Peyer's patch (tissue), 4 donors: ENCODE measurements around the gene SUCNR1. TPM values are rescaled to one million over a fixed set of nuclear protein-coding genes. Genes with fewer than 3 reads are reported as not detected.
"Not testable (repeated sequence)": the region's sequence is repeated elsewhere in the genome, so short reads cannot be mapped to it uniquely, and the experiment has no call there.

ENCODE experiments used
- DNase-seq, 3 donors: peaks; one replicate each; pipeline ENCODE4 v3.0.0-alpha.2; 2017 to 2019
- H3K27ac ChIP-seq, 4 donors: fragments of 200-600 bp; sonication (generic); one replicate each; pipeline ENCODE4 v1.5.1; 2016 to 2019
- H3K27me3 ChIP-seq, 2 donors: fragments of 200-600 bp; sonication (generic); one replicate each; pipeline ENCODE4 v1.5.1; 2019
- H3K36me3 ChIP-seq, 3 donors: fragments of 200-600 bp; sonication (generic); one replicate each; pipeline ENCODE4 v1.5.1; 2016 to 2019
- H3K4me1 ChIP-seq, 4 donors: fragments of 200-600 bp; sonication (generic); one replicate each; pipeline ENCODE4 v1.5.1; 2016 to 2019
- H3K4me3 ChIP-seq, 4 donors: fragments of 200-600 bp; sonication (generic); 1 replicate in 3 of 4; 2 replicates in 1 of 4; pipeline ENCODE4 v1.5.1; 2016 to 2019; ENCODE audit warnings: mild to moderate bottlenecking in 1 of 4
- H3K9me3 ChIP-seq, 4 donors: fragments of 200-600 bp; sonication (generic); one replicate each; pipeline ENCODE4 v1.5.1; 2016 to 2019; ENCODE audit warnings: mild to moderate bottlenecking in 1 of 4
- POLR2A ChIP-seq, 2 donors: fragments of 450-650 bp; IDR thresholded peaks; one replicate each; pipeline ENCODE4 v1.5.1; 2017; ENCODE audit warnings: antibody characterized with exemption in 2 of 2, mild to moderate bottlenecking in 2 of 2, moderate library complexity in 2 of 2
- total RNA-seq, 4 donors: library from RNA; depleted of rRNA; stranded (reverse); fragments of >200 nt; gene quantifications; one replicate each; pipeline ENCODE4 v1.1.0, GENCODE V29; 2016
- TF ChIP-seq, protein P1 (sequence below), 6 experiments: fragments of 450-650 bp in 4 of 6; fragments of 200-600 bp in 2 of 6; sonication (generic) in 1 of 6; IDR thresholded peaks; one replicate each; pipeline ENCODE4 v1.5.1; 2017 to 2019; ENCODE audit warnings: antibody characterized with exemption in 6 of 6, mild to moderate bottlenecking in 3 of 6, moderate library complexity in 1 of 6

The SUCNR1 gene
- total RNA-seq, 4 donors from 2014 or later, result 0.35 to 1.3 (median 0.57) TPM; not detected in 1

DNA sequence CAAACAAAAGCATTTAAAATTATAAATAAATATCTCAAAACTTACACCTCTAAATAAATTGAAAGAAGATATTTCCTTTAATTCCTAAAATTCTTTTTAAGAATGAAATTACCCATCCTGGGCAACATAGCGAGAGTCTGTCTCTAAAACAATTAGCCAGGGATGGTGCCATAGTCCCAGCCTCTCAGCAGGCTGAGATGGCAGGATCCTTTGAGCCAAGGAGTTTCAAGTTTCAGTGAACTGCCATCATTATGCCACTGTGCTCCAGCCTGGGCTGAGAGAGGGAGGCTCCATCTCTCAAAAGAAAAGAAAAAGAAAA, 34.2 kb upstream of the SUCNR1 start:
- H3K27ac ChIP-seq, result no peak overlapping the region
- no peaks in the 10 kb centered on the region for H3K4me1 ChIP-seq
- no peaks in the 10 kb centered on the region for H3K36me3 ChIP-seq
- TF ChIP-seq POLR2A (IDR thresholded peaks at IDR 0.05), result no peak
- TF ChIP-seq, protein P1, sequence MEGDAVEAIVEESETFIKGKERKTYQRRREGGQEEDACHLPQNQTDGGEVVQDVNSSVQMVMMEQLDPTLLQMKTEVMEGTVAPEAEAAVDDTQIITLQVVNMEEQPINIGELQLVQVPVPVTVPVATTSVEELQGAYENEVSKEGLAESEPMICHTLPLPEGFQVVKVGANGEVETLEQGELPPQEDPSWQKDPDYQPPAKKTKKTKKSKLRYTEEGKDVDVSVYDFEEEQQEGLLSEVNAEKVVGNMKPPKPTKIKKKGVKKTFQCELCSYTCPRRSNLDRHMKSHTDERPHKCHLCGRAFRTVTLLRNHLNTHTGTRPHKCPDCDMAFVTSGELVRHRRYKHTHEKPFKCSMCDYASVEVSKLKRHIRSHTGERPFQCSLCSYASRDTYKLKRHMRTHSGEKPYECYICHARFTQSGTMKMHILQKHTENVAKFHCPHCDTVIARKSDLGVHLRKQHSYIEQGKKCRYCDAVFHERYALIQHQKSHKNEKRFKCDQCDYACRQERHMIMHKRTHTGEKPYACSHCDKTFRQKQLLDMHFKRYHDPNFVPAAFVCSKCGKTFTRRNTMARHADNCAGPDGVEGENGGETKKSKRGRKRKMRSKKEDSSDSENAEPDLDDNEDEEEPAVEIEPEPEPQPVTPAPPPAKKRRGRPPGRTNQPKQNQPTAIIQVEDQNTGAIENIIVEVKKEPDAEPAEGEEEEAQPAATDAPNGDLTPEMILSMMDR (IDR thresholded peaks at IDR 0.05), result no peak
- H3K9me3 ChIP-seq, result no peaks in the 10 kb centered on the region
- DNase-seq, result no peak
- H3K27me3 ChIP-seq, result no peaks in the 10 kb centered on the region
- no peak overlapping the region for H3K4me3 ChIP-seq

DNA sequence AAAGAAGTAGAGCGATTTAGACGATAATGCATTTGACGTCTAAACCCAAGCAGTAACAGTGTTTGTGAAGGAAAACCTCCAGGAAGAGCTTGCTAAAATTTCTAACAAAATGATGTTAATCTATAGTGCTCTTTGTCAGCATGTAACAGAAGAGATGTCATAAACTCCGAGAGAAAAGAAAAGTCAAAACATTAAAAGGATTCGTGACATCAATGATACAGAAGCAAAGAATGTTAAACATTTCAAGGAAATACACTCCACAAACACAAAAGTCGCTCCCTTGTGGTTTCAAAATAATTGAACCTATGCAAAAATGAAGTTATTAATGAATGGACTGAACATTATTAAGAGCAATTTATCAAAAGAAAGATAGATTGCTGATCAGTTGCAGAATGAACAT, 31.6 kb upstream of the SUCNR1 start:
- no peak for DNase-seq
- H3K36me3 ChIP-seq, result no peaks in the 10 kb centered on the region
- no peak overlapping the region for H3K27ac ChIP-seq
- H3K4me1 ChIP-seq, result no peaks in the 10 kb centered on the region
- TF ChIP-seq, protein P1 (IDR thresholded peaks at IDR 0.05), result no peak
- TF ChIP-seq POLR2A (IDR thresholded peaks at IDR 0.05), result no peak
- H3K4me3 ChIP-seq, result no peak overlapping the region
- no peaks in the 10 kb centered on the region for H3K27me3 ChIP-seq
- H3K9me3 ChIP-seq, result no peaks in the 10 kb centered on the region

DNA sequence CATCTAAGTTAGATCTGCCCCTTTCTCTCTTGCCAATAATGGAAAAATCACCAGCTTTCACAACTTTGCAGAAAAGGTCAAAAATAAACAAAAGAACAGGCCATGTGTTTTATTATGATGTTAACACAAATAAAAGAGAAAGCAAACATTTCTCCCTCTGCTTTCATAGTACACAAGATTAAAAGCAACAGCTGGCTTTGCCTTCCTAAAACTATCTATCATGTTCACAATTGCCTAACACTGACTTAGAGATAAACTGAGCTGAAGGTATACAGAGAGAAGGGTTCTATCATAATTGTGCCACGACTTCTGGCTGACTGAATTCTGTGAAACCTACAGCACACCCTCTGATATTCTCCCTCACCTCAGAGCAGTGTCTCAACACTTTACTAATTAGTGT, 30.2 kb upstream of the SUCNR1 start:
- Histone ChIP-seq H3K36me3 (no peaks in the 10 kb centered on the region), H3K4me1 (no peaks in the 10 kb centered on the region), H3K9me3 (no peaks in the 10 kb centered on the region), H3K27ac (no peak overlapping the region), H3K27me3 (no peaks in the 10 kb centered on the region), H3K4me3 (no peak overlapping the region)
- no peak for DNase-seq
- TF ChIP-seq, protein P1 (IDR thresholded peaks at IDR 0.05), result no peak

DNA sequence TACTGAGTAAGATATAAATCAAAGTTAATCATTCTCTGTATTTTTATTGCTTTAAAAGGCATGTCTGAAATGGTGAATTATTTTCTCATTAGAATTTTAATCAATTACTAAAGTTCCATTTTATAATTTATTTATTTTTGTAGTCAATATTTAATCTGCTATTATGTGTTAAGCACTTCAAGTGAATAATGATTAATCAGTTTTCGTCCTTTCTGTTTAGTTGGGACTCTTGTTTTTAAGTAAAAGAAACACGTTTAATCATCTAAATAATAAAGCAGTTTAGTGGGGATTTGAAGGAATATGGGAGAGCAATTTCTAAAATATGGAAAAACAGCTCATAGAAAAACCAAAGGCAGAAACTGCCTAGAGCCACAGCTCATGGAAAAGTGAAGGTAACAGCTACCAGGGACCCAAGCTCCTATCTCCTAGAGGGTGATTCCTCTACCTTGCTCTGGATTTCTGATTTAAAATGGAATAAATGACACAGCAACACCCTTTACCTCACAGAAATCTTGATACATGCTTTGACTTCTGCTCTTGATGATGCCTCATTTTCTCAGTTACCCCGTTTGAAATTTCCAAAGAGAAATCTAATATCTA, 28.0 kb upstream of the SUCNR1 start:
- Histone ChIP-seq H3K27me3 (no peaks in the 10 kb centered on the region), H3K4me3 (no peak overlapping the region), H3K27ac (no peak overlapping the region), H3K36me3 (no peaks in the 10 kb centered on the region), H3K4me1 (no peaks in the 10 kb centered on the region), H3K9me3 (no peaks in the 10 kb centered on the region)
- DNase-seq, result no peak
- TF ChIP-seq, protein P1 (IDR thresholded peaks at IDR 0.05), result no peak
- no peak for TF ChIP-seq POLR2A (IDR thresholded peaks at IDR 0.05)

DNA sequence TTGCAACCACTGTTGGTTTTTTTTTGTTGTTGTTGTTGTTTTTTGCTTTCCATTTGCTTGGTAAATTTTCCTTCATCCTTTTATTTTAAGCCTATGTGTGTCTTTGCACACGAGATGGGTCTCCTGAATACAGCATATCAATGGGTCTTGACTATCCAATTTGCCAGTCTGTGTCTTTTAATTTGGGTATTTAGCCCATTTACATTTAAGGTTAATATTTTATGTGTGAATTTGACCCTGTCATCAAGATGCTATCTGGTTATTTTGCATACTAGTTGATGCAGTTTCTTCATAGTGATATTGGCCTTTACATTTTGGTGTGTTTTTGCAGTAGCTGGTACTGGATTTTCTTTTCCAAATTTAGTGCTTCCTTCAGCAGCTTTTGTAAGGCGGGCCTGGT, 23.4 kb upstream of the SUCNR1 start:
- not testable (repeated sequence) for DNase-seq, H3K4me1 ChIP-seq, H3K27ac ChIP-seq, H3K4me3 ChIP-seq, H3K9me3 ChIP-seq, H3K27me3 ChIP-seq, H3K36me3 ChIP-seq

DNA sequence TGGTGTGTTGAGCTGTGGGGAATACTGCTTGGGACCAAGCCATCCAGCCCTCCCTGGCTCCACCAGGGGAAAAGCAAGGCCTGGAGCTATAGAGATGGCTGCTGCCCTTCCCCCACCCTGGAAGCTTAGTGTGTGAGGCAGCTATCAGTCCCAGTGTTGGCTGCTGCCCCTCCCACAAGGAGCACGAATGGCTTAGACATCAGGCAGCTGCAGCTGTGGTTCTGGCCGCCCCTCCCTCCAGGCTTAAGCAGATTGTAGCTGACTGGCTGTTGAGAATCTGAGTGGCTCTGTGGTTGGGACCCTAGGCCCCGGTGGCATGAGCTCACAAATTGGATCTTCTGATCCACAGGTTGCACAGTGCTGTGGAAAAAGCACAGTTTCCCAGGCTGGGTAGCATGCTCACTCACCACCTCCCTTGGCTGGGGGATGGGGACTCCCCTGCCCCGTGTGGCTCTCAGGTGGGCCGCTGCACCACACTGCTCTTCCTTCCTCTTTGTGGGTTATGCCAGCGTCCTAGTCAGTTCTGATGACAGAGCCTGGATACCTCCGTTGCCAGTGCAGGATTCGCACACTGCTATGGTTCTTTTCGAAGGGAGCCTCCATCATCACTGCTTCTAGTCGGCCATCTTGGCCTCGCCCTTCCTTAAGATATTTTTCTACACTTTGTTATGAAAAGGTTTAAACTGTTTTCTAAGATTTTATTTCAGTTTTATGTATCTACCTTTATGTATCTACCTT, 21.2 kb upstream of the SUCNR1 start:
- H3K4me3 ChIP-seq, result no peak overlapping the region
- no peak for DNase-seq
- no peaks in the 10 kb centered on the region for H3K9me3 ChIP-seq
- no peaks in the 10 kb centered on the region for H3K36me3 ChIP-seq
- H3K4me1 ChIP-seq, result no peaks in the 10 kb centered on the region
- TF ChIP-seq, protein P1 (IDR thresholded peaks at IDR 0.05), result no peak
- no peak for TF ChIP-seq POLR2A (IDR thresholded peaks at IDR 0.05)
- H3K27ac ChIP-seq, result no peak overlapping the region
- no peaks in the 10 kb centered on the region for H3K27me3 ChIP-seq
